ENCODE data around the gene NANS.
"Not testable (repeated sequence)": the region's sequence is repeated elsewhere in the genome, so short reads cannot be mapped to it uniquely, and the experiment has no call there.

NANS gene

GRCh38 chr9:98080326-98080725 is 23.8 kb downstream of the NANS start:
- peak; percentile 28 for DNase-seq

- peak; percentile 18 for DNase-seq
These were observed 24.2 kb downstream of the NANS start for GRCh38 chr9:98080780-98081179.

- DNase-seq: no peak
These were observed 25.1 kb downstream of the NANS start for GRCh38 chr9:98081477-98082219.

GRCh38 chr9:98083061-98083501 is 26.5 kb downstream of the NANS start:
- no peak for DNase-seq

- DNase-seq: no peak
These were observed 27.1 kb downstream of the NANS start for GRCh38 chr9:98083566-98084183.

- DNase-seq: no peak
These were observed 27.9 kb downstream of the NANS start for GRCh38 chr9:98084396-98084795.

GRCh38 chr9:98085058-98085457 is 28.5 kb downstream of the NANS start:
- no peak for DNase-seq

GRCh38 chr9:98085944-98086343 is 29.4 kb downstream of the NANS start:
- DNase-seq: peak; percentile 17

- no peak for DNase-seq
These were observed 29.9 kb downstream of the NANS start for GRCh38 chr9:98086461-98086860.

GRCh38 chr9:98087420-98088354 is 31.2 kb downstream of the NANS start:
- DNase-seq: peak; percentile 84

GRCh38 chr9:98090674-98091073 is 34.1 kb downstream of the NANS start:
- not testable (repeated sequence) for DNase-seq

- DNase-seq: peak; percentile 21
These were observed 35.4 kb downstream of the NANS start for GRCh38 chr9:98091735-98092612.

GRCh38 chr9:98092613-98092931 is 36.0 kb downstream of the NANS start:
- no peak for DNase-seq

- no peak for DNase-seq
These were observed 37.8 kb downstream of the NANS start for GRCh38 chr9:98094316-98094715.

GRCh38 chr9:98094851-98095250 is 38.3 kb downstream of the NANS start:
- DNase-seq: no peak

GRCh38 chr9:98095401-98095800 is 38.9 kb downstream of the NANS start:
- DNase-seq: no peak

GRCh38 chr9:98096091-98096490 is 39.6 kb downstream of the NANS start:
- no peak for DNase-seq

- no peak for DNase-seq
These were observed 41.3 kb downstream of the NANS start for GRCh38 chr9:98097836-98098235.

GRCh38 chr9:98099346-98099745 is 42.8 kb downstream of the NANS start:
- DNase-seq: no peak

GRCh38 chr9:98099898-98100297 is 43.4 kb downstream of the NANS start:
- no peak for DNase-seq

- no peak for DNase-seq
These were observed 43.9 kb downstream of the NANS start for GRCh38 chr9:98100456-98100855.

- DNase-seq: no peak
These were observed 44.9 kb downstream of the NANS start for GRCh38 chr9:98101416-98101815.

GRCh38 chr9:98101868-98102273 is 45.3 kb downstream of the NANS start:
- DNase-seq: peak; percentile 38
